ENCODE data around the gene NYNRIN. TPM values are rescaled to one million over a fixed set of nuclear protein-coding genes. Genes with fewer than 3 reads are reported as not detected.
A peak's percentile ranks its signal among the peaks of the same experiment; 100 is the strongest.

The NYNRIN gene
- total and polyA plus RNA-seq, 10 of the 15 experiments (the other 5 are each of a cell fraction or from before 2014, with no cell fraction given), result under 0.01 to 0.15 (median 0.01) TPM; not detected in 5

- TF ChIP-seq ZBTB33 (IDR thresholded peaks at IDR 0.05) (no peak), STAT3 (IDR thresholded peaks at IDR 0.05; ENCODE audit: low read depth, low read length) (no peak), SIX5 (IDR thresholded peaks at IDR 0.05; ENCODE audit: low read depth, low read length, severe bottlenecking) (no peak), ZBTB11 (CRISPR knock-in tag; IDR thresholded peaks at IDR 0.05) (no peak), FOXK2 (IDR thresholded peaks at IDR 0.05) (no peak; the same call in 1 of the 2 replicates), ZNF622 (IDR thresholded peaks at IDR 0.05) (no peak), TAF1 (IDR thresholded peaks at IDR 0.05; ENCODE audit: borderline replicate concordance, low read depth, low read length) (0 out of 2 replicates have a peak, but pooled peaks have one; percentile 14), SRF (IDR thresholded peaks at IDR 0.05; ENCODE audit: low read depth in 2 of 2, low read length in 2 of 2) (no peak), FOXM1 (IDR thresholded peaks at IDR 0.05; ENCODE audit: low read depth, low read length) (no peak), NFIC (IDR thresholded peaks at IDR 0.05; ENCODE audit: low read depth, low read length) (no peak), FOS (IDR thresholded peaks at IDR 0.05; ENCODE audit: borderline replicate concordance, extremely low read depth, insufficient read length) (no peak), RELA (IDR thresholded peaks at IDR 0.05; ENCODE audit: borderline replicate concordance, partially characterized antibody) (peak; percentile 46), RAD51 (IDR thresholded peaks at IDR 0.05) (no peak), MLLT1 (IDR thresholded peaks at IDR 0.05) (0 out of 2 replicates have a peak, but pooled peaks have one; percentile 47), SIN3A (IDR thresholded peaks at IDR 0.05; ENCODE audit: low read depth, low read length) (0 out of 2 replicates have a peak, but pooled peaks have one; percentile 39), EZH2 (IDR thresholded peaks at IDR 0.05; ENCODE audit: borderline replicate concordance, control insufficient read depth, low read depth, low read length) (no peak), LARP7 (IDR thresholded peaks at IDR 0.05) (peak; percentile 20; the same call in 1 of the 2 replicates), NFYB (IDR thresholded peaks at IDR 0.05; ENCODE audit: insufficient read depth, low read depth, low read length) (no peak), CREB1 (IDR thresholded peaks at IDR 0.05; ENCODE audit: low read depth) (no peak), RCOR1 (conservative IDR thresholded peaks at IDR 0.05; ENCODE audit: low read depth, low read length) (no peak), RUNX3 (IDR thresholded peaks at IDR 0.05; ENCODE audit: low read length) (no peak; the same call in 1 of the 2 replicates), BMI1 (IDR thresholded peaks at IDR 0.05; ENCODE audit: borderline replicate concordance) (no peak), ZNF274 (IDR thresholded peaks at IDR 0.05; ENCODE audit: insufficient read depth, insufficient read length) (no peak), TCF12 (IDR thresholded peaks at IDR 0.05; ENCODE audit: low read depth, low read length) (no peak), ESRRA (IDR thresholded peaks at IDR 0.05; ENCODE audit: low read length) (no peak)
These were observed 32.9 kb downstream of the NYNRIN start (continued) for GRCh38 chr14:24431569-24432258.
